HG02678 (cell line): ENCODE data around the gene TBC1D3D.
"Not testable (repeated sequence)": the region's sequence is repeated elsewhere in the genome, so short reads cannot be mapped to it uniquely, and the experiment has no call there.

ENCODE experiments used
- ATAC-seq: cut with Tn5 transposase; IDR thresholded peaks from one replicate; pipeline ENCODE4 v1.9.1; 2021; ENCODE audit warnings: mild to moderate bottlenecking, moderate library complexity; ENCODE audit not compliant: unreplicated experiment

Gene TBC1D3D

DNA sequence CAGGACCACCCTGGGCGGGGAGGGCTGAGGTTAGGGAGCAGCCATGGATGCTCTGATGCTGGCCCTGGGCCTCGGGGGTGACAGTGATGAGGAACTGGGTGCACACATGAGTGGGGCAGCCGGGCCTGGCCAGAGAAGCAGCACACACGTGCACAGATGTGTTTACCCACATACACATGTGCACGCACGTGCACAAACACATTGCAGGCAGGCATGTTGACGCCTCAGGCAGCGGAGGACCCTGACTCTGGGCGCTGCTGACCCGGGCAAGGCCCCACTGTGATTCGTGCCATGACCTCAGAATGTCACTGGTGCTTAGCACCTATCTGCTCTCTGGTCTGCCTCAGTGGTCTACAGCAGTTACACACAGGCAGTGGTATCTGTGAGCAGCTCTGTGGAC is at the start of gene TBC1D3D:
TSS of gene TBC1D3D (plus strand) at position 301 of the 400 bp plus-strand sequence. CDS start 1,585 bp downstream, outside the sequence.
- ATAC-seq = not testable (repeated sequence)

DNA sequence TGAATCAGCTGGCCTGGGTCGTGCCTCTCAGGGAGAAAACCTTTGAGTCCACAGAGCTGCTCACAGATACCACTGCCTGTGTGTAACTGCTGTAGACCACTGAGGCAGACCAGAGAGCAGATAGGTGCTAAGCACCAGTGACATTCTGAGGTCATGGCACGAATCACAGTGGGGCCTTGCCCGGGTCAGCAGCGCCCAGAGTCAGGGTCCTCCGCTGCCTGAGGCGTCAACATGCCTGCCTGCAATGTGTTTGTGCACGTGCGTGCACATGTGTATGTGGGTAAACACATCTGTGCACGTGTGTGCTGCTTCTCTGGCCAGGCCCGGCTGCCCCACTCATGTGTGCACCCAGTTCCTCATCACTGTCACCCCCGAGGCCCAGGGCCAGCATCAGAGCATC is 14.8 kb upstream of the TBC1D3D start, which contains the start of gene TBC1D3L:
TSS of gene TBC1D3L (minus strand) at position 101 of the 400 bp plus-strand sequence. CDS start 1,540 bp downstream, outside the sequence.
- not testable (repeated sequence) for ATAC-seq
